Skin of body (tissue), 2 donors: ENCODE measurements around the gene NEO1. TPM values are rescaled to one million over a fixed set of nuclear protein-coding genes. Genes with fewer than 3 reads are reported as not detected.
"Not testable (repeated sequence)": the region's sequence is repeated elsewhere in the genome, so short reads cannot be mapped to it uniquely, and the experiment has no call there.

Experiments
- DNase-seq: peaks from one replicate; lab custom pipeline; 2025; lab: John Stamatoyannopoulos, UW
- total RNA-seq: library from RNA; depleted of rRNA; stranded (reverse); fragments of >200 nt; gene quantifications from one replicate; pipeline ENCODE4 v1.2.3, GENCODE V29; 2014

NEO1 gene
- total RNA-seq, 1 donor from 2014 or later = 66.0 TPM

GRCh38 chr15:73139744-73140553 is 87.7 kb downstream of the NEO1 start:
- peak; percentile 42 for DNase-seq

DNA sequence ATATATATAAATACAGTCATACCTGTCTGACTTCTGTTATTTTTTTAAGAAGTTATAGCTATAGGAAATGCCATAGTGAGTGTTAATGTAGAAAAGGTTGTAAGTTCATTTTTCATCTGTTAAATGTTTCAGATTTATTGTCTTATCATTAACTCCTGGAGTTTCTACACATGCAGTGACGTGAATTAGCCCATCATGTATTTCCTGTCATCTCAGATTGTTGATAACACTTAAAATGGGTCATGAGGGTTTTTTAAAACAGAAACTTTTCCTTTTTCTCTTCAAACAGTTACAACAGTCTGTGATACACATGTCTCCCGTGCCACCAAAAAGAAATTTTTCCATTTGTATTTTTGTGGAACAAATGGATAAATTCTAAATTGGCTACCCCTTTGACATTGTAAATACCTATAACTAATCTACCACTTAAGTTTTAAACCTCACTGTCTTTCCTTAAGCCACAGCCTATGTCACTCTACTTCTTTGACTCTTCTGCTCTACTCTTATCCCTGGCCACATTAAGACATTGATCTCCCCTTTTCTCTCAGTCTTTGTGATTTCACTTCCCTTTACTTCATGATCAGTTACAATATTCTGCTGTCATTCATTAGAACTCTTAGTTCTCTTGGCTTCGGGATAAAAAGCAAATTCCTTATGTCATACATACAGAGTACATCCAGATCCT is 89.1 kb downstream of the NEO1 start:
- DNase-seq = peak; percentile 46

- DNase-seq = no peak
Observed at GRCh38 chr15:73142802-73143762, 90.8 kb downstream of the NEO1 start.

GRCh38 chr15:73143763-73144155 is 91.5 kb downstream of the NEO1 start:
- no peak for DNase-seq

- no peak for DNase-seq
Observed at GRCh38 chr15:73146419-73146818, 94.2 kb downstream of the NEO1 start.

DNA sequence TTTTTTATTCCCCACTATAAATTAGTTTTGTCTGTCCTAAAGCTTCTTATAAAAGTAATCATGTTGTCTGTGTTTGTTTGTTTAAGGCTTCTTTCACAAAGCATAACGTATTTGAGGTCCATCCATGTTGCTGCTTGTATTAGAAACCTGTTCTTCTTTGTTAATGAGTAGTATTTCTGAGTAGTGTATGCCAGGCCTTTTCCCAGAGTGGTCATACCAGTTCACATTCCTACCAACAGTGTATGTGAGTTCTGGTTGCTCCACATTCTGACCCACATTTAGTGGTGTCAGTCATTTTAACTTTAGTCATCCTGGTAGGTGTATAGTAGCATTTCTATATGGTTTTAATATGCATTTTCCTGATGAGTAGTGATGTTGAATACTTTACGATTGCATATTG is 98.6 kb downstream of the NEO1 start:
- no peak for DNase-seq

GRCh38 chr15:73153024-73153423 is 100.8 kb downstream of the NEO1 start:
- no peak for DNase-seq

DNA sequence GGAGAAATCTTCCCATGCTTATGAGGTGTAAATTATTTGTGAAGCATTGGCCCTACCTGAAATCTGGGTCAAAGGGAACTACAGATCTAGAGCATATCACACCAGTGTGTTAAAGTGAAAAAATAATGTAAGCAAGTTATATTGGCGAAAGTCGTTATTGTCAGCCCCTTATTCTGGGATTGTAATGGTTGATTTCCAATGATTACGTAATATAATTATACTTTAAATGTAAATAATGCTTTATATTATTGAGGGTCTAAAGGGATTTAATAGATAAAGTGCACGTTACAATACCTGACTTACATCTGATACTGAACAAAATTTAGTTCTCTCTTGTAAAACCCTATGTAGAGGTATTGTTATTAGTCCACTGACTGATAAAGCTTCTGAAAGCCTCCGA is 101.2 kb downstream of the NEO1 start:
- no peak for DNase-seq

- no peak for DNase-seq
Observed at GRCh38 chr15:73156431-73157191, 104.3 kb downstream of the NEO1 start.

- DNase-seq = peak; percentile 52
Observed at GRCh38 chr15:73161546-73161945, 109.3 kb downstream of the NEO1 start.

GRCh38 chr15:73165435-73165834 is 113.2 kb downstream of the NEO1 start:
- no peak for DNase-seq

- no peak for DNase-seq
Observed at GRCh38 chr15:73165844-73166243, 113.6 kb downstream of the NEO1 start.

DNA sequence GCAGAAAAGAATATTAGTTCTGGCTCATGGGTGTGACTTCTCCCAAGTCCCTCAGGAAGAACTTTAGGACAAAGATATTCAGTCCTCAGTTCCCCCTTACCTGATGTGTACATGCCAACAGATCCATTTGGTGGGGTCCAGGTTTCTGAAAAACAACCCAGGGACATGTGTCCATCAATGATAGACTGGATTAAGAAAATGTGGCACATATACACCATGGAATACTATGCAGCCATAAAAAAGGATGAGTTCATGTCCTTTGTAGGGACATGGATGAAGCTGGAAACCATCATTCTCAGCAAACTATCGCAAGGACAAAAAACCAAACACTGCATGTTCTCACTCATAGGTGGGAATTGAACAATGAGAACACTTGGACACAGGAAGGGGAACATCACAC is 114.4 kb downstream of the NEO1 start:
- DNase-seq = not testable (repeated sequence)

- DNase-seq = no peak
Observed at GRCh38 chr15:73168487-73168886, 116.2 kb downstream of the NEO1 start.

DNA sequence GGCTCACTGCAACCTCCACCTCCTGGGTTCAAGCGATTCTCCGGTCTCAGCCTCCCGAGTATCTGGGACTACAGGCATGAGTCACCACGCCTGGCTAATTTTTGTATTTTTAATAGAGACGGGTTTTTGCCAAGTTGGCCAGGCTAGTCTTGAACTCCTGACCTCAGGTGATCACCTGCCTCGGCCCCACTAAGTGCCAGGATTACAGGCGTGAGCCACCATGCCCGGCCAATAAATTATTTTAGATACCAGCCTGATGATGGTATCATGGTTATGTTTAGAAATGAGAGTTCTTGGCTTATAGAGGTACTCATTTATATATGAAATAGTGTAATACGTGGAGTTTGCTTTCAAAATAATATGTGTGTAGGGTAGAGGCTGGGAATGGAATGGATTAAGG is 119.4 kb downstream of the NEO1 start:
- no peak for DNase-seq

DNA sequence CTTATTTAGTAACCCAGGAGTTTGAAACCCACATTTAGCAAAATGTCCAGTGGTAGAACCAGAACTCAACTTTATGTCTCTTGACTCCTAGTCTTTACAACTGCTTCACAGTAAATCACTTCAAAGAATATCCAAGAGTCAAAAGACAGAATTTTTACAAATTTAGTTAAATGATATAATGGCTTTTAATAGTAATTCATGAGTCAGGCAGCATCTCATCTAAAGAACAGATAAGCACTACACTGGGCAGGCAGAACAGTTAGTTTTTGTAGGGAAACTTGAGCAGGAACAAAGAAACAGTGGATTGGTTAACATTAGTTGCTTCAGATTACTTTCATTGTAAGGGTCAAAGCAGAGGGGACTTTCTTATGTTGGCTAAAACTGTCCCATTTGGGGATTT is 120.2 kb downstream of the NEO1 start:
- DNase-seq = no peak

DNA sequence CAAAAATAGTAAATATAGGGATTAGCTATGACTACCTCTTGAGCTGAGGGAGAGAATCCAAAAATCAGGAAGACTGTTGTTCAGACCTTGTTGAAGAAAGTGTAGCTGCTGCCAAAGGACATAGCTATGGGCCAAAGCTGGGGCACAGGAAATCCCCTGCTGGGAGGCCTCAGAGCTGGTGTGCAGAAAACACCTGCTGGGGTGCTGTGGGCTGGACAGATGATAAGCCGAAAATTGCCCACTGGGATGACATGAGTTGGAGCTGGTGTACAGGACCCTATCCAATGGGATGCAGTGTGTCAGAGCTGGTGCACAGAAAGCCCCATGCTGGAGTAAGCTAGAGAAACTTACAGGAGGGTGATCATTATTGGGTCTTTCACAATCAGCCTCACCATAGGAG is 121.9 kb downstream of the NEO1 start:
- no peak for DNase-seq

DNA sequence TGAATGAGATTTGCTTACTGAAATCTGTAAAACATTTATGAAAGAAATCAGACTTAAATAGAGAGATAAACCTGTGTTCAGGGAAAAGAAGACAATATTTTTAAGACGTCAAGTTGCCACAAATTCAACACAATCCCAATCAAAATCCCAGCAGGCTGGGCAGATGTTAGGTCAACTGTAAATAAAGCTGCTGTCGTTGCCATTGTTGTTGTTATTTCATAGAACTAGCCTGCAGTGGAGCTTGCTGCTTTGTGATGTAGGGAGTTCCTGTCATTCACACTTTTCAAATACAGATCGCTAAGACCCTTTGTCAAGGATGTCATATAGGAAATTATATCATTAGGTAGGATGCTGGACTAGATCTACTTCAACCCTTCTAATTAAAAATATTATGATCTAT is 123.1 kb downstream of the NEO1 start:
- no peak for DNase-seq

DNA sequence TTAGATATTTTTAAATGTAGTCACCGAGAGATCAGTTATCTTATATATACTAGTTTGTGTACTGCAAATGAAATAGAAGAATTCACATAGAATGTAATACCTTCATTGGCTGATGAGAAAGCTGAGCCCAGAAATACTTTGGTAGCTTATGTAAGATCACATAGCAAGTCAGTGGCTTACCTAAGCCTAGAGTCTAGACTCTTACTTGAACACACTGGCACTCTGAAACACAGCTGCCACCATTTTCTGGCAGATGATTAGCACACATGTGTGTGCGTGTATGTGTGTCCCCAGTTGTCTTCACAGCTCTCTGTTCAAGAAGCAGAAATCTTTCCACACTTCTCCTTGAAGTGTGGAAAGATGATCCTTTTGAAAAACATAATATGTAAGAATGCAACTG is 124.3 kb downstream of the NEO1 start:
- DNase-seq = no peak

- DNase-seq = no peak
Observed at GRCh38 chr15:73183071-73183470, 130.8 kb downstream of the NEO1 start.

DNA sequence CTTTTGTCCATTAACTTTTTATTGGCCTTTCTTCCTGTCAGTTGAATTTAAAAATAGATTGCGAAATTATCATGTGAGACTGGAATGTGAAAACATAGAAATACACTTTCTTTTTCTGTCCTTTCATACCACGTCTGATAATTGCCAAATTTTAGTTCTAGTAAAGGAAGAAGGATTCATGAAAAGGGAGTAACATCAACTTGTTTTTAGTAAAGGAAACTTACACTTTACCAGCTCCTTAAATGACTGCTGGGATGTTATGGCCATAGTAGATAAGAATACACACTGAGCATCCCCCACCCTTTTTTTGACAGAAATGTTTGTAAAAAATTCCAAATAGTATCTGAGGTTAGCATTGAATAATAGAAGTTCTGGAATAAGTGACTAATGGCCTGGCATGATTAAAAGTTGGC is 137.9 kb downstream of the NEO1 start:
- no peak for DNase-seq
